ENCODE measurements around the gene GABBR1.
A peak's percentile ranks its signal among the peaks of the same experiment; 100 is the strongest.

GABBR1 gene

DNA sequence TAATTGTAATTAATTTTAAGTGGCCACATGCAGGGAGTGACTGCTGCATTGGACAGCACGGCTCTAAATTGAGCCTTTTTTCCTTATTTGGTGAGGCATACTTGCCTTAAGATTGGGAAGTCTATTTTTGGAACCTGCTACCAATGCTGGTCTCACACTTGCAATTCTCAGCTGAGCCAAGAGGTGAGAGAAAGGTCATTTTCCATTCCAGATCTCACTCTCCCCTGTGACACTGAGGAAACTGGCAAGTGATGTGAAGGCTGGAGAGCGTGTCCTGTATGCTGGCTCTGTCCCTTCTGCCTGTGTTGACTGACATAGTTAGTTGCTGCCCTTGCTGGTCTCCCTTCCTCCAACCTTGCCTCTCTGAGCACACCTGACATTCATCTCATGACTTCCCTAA is 23.2 kb upstream of the GABBR1 start:
- H3K4me3 ChIP-seq (ENCODE audit: low read depth, low read length): no peak overlapping the region
- DNase-seq (ENCODE audit: low read depth): peak; percentile 63
- no peak for TF ChIP-seq CTCF (IDR thresholded peaks at IDR 0.05; ENCODE audit: insufficient read depth, low read depth, low read length, missing control alignments)

DNA sequence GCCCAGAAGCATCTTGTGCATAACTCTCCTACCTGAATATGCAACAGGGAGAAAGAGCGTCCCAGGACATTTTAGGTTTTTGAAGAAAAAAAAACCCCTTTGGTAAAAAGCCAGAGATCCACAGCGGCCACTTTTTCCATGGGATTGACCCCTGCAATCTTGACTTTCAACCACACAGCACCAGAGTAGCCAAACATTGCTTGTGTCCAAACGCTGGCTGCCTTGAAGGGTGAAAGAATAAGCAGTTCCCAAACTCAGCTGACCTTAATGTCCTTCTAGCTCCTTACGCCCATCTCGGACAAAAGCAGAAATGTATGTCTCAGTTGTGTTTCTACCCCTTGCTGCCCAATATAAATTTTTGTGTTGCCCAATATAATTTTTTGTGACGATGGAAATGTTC is 22.7 kb upstream of the GABBR1 start:
- DNase-seq (ENCODE audit: low read depth): no peak
- H3K4me3 ChIP-seq (ENCODE audit: low read depth, low read length): no peak overlapping the region
- no peak for TF ChIP-seq CTCF (IDR thresholded peaks at IDR 0.05; ENCODE audit: insufficient read depth, low read depth, low read length, missing control alignments)

GRCh38 chr6:29653452-29654038 is 20.6 kb upstream of the GABBR1 start:
- peak; percentile 65 for TF ChIP-seq CTCF (IDR thresholded peaks at IDR 0.05; ENCODE audit: insufficient read depth, low read depth, low read length, missing control alignments)
- H3K4me3 ChIP-seq (ENCODE audit: low read depth, low read length): no peak overlapping the region
- peak; percentile 87 for DNase-seq (ENCODE audit: low read depth)

- no peak for DNase-seq (ENCODE audit: low read depth)
- no peak for TF ChIP-seq CTCF (IDR thresholded peaks at IDR 0.05; ENCODE audit: insufficient read depth, low read depth, low read length, missing control alignments)
- H3K4me3 ChIP-seq (ENCODE audit: low read depth, low read length): no peak overlapping the region
These were observed 19.2 kb upstream of the GABBR1 start for GRCh38 chr6:29652198-29652584.

- TF ChIP-seq CTCF (IDR thresholded peaks at IDR 0.05; ENCODE audit: insufficient read depth, low read depth, low read length, missing control alignments): peak; percentile 56
- H3K4me3 ChIP-seq (ENCODE audit: low read depth, low read length): no peak overlapping the region
- DNase-seq (ENCODE audit: low read depth): peak; percentile 46
These were observed 18.6 kb upstream of the GABBR1 start for GRCh38 chr6:29651413-29652197.

GRCh38 chr6:29649701-29650673 is 17.0 kb upstream of the GABBR1 start:
- peak; percentile 94 for TF ChIP-seq CTCF (IDR thresholded peaks at IDR 0.05; ENCODE audit: insufficient read depth, low read depth, low read length, missing control alignments)
- DNase-seq (ENCODE audit: low read depth): peak; percentile 98
- H3K4me3 ChIP-seq (ENCODE audit: low read depth, low read length): peak overlapping the region; percentile 71

Measured in GM12865 (cell line).